A549 (cell line): ENCODE data around the gene EML2. TPM values are rescaled to one million over a fixed set of nuclear protein-coding genes. Genes with fewer than 3 reads are reported as not detected.

Experiments used
- ATAC-seq, 2 experiments: fragments of 200-7000 bp in 1 of 2; fragments of >200 bp in 1 of 2; cut with Nextera tagmentation in 1 of 2; cut with Tn5 transposase in 1 of 2; 3 replicates each; pipeline versions ENCODE4 v1.8.0 to v1.9.1; 2018 to 2020; ENCODE audit warnings: mild to moderate bottlenecking in 1 of 2, moderate library complexity in 1 of 2
- CTCF ChIA-PET: fragments of 300-600 bp; sonication (Branson Sonifier 250); formaldehyde crosslinking; extraction: SDS; loops from one replicate; lab custom pipeline; 2021; ENCODE audit warnings: antibody characterized with exemption, inconsistent platforms; lab: Yijun Ruan, JAX
- POLR2A ChIA-PET: fragments of 350-600 bp; formaldehyde crosslinking; extraction: SDS; loops from one replicate; lab custom pipeline; 2021; ENCODE audit warnings: antibody characterized with exemption, inconsistent platforms; lab: Yijun Ruan, JAX
- DNase-seq, 2 experiments: peaks; one replicate each; pipeline versions ENCODE4 v3.0.0 to v3.0.0-alpha.2; 2011 to 2016; ENCODE audit warnings: low read depth in 1 of 2, low spot score in 1 of 2
- FAIRE-seq: peaks from 2 replicates; lab custom pipeline; 2011; peaks lifted over from hg19 to GRCh38; lab: Jason Lieb, UNC
- H3K27ac ChIP-seq, 2 experiments: fragments of >200 bp; sonication (Bioruptor Twin); formaldehyde crosslinking; 3 replicates each; pipeline ENCODE4 v1.5.1; 2016 to 2017
- H3K4me1 ChIP-seq: fragments of >200 bp; sonication (Bioruptor Twin); formaldehyde crosslinking; 3 replicates; pipeline ENCODE4 v1.6.1; 2016
- H3K4me2 ChIP-seq: fragments of >200 bp; sonication (Bioruptor Twin); formaldehyde crosslinking; 3 replicates; pipeline ENCODE4 v1.6.1; 2016
- H3K4me3 ChIP-seq: fragments of >200 bp; sonication (Bioruptor Twin); formaldehyde crosslinking; 3 replicates; pipeline ENCODE4 v1.5.1; 2016
- H3K9me3 ChIP-seq: fragments of >200 bp; sonication (Bioruptor Twin); formaldehyde crosslinking; 3 replicates; pipeline ENCODE4 v1.6.1; 2016
- BCL3 ChIP-seq: fragments of >200 bp; sonication (Bioruptor Twin); formaldehyde crosslinking; IDR thresholded peaks from 3 replicates; pipeline ENCODE4 v1.6.1; 2016
- FOSL2 ChIP-seq, 2 experiments: fragments of 450-650 bp in 1 of 2; fragments of >200 bp in 1 of 2; sonication (Bioruptor Twin) in 1 of 2; formaldehyde crosslinking; IDR thresholded peaks; 2 replicates each; pipeline versions ENCODE4 v1.5.0 to v1.6.1; 2016 to 2020; ENCODE audit warnings: mild to moderate bottlenecking in 1 of 2, moderate library complexity in 1 of 2
- HEYL ChIP-seq: fragments of 250-450 bp; sonication (Bioruptor Pico); IDR thresholded peaks from 2 replicates; pipeline ENCODE4 v1.8.0; 2021; ENCODE audit warnings: mild to moderate bottlenecking, moderate library complexity
- HOXA7 ChIP-seq: fragments of 250-450 bp; sonication (Bioruptor Pico); IDR thresholded peaks from 2 replicates; pipeline ENCODE4 v1.5.0; 2020; ENCODE audit warnings: mild to moderate bottlenecking, moderate library complexity
- JUNB ChIP-seq: fragments of >200 bp; sonication (Bioruptor Twin); formaldehyde crosslinking; IDR thresholded peaks from 2 replicates; pipeline ENCODE4 v1.6.1; 2016
- MAX ChIP-seq: IDR thresholded peaks from 2 replicates; pipeline ENCODE4 v1.6.1; 2012
- MAZ ChIP-seq: fragments of 150-350 bp; IDR thresholded peaks from 2 replicates; pipeline ENCODE4 v1.6.1; 2014; ENCODE audit warnings: antibody characterized with exemption, low read depth, low read length, borderline replicate concordance
- RARB ChIP-seq: fragments of 250-450 bp; sonication (Bioruptor Pico); IDR thresholded peaks from 2 replicates; pipeline ENCODE4 v1.8.0; 2021; ENCODE audit warnings: mild to moderate bottlenecking, moderate library complexity
- REST ChIP-seq: fragments of 200-600 bp; sonication (generic); IDR thresholded peaks from 2 replicates; pipeline ENCODE4 v1.6.1; 2016; ENCODE audit warnings: antibody characterized with exemption, mild to moderate bottlenecking, moderate library complexity
- SMC3 ChIP-seq: fragments of >200 bp; sonication (Bioruptor Twin); formaldehyde crosslinking; IDR thresholded peaks from 3 replicates; pipeline ENCODE4 v1.6.1; 2018; ENCODE audit warnings: inconsistent platforms
- ZFP36 ChIP-seq: fragments of 450-650 bp; IDR thresholded peaks from 2 replicates; pipeline ENCODE4 v1.6.1; 2014; ENCODE audit warnings: borderline replicate concordance; ENCODE audit not compliant: partially characterized antibody
- ZSCAN20 ChIP-seq: fragments of 250-450 bp; sonication (Bioruptor Pico); IDR thresholded peaks from 2 replicates; pipeline ENCODE4 v1.8.0; 2022; ENCODE audit warnings: mild to moderate bottlenecking, moderate library complexity
- WGBS: methylation state at CpG from one replicate; pipeline ENCODE4 v1.1.6; 2017; ENCODE audit errors: missing lambda C conversion rate; 5-methylcytosine and 5-hydroxymethylcytosine counted together
- polyA plus RNA-seq, 4 experiments: library from polyadenylated mRNA; depleted of rRNA in 3 of 4; stranded (reverse); fragments of >200 nt; fragmentation: RNase III in 1 of 4; extraction: RNeasy Plus Mini Kit Qiagen cat#74134 plus additional on column Dnase treatment in 1 of 4; gene quantifications; 2 replicates in 3 of 4; 3 replicates in 1 of 4; pipeline ENCODE4 v1.2.3, GENCODE V29; 2011 to 2017

The EML2 gene
- polyA plus RNA-seq, 2 of the 4 experiments (the other 2 are of a cell fraction), result 22.7 to 25.9 TPM

- TF ChIP-seq REST (no peak), SMC3 (peak; percentile 83), MAX (peak; percentile 98)
Measured at GRCh38 chr19:45591004-45591637, 48.1 kb downstream of the EML2 start (continued).

DNA sequence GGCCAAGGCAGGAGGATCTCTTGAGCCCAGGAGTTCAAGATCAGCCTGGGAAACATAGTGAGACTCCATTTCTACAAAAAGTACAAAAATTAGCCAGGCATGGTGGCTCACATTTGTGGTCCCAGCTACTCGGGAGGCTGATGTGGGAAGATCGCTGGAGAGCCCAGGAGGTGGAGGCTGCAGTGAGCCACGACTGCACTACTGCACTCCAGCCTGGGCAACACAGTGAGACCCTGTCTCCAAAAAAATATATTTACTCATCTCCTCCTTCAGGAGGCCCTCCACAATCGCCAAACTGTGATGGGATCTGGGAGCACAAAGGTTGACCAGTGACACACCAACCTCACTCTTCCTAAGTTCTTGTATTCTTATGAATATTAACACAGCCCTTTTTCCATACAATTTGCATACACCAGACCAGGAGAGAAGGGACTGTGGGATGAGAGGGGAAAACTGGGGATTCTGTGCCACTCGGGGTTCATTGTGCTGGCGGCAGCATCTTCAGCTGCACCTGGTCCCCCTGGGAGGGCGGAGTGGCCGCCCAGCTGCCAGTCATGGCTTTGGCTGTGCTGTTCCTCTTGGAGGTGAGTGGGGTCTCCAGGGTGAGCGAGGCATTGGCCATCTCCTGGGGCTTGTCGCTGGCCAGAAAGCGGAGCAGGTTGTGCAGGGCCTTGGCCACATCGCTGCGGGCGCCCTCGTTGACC is 48.7 kb downstream of the EML2 start:
- Histone ChIP-seq H3K4me1 (peaks cover 5% of the 10 kb centered on the region), H3K9me3 (no peaks in the 10 kb centered on the region), H3K4me2 (no peak overlapping the region; the same call in 2 of the 3 replicates), H3K27ac (no peak overlapping the region), H3K4me3 (no peak overlapping the region)
- ChIA-PET POLR2A (interaction anchor here (1.4 kb wide), 1 partner anchor 52 kb away, joined by 3 read pairs; no protein-coding TSS in a partner anchor), CTCF (interaction anchor here (0.6 to 4.2 kb wide), 29 partner anchors 10 to 520 kb away, joined by 3 to 92 read pairs (median 5); partner anchors contain the start of genes EML2, MEIOSIN, QPCTL and SIX5)
- peak; percentile 19 to 40; a peak in 4 of 6 replicates for ATAC-seq
- no peak for FAIRE-seq
- no peak for DNase-seq
- 47% methylated on average over 15 of the region's 15 CpGs for WGBS
- no peak for TF ChIP-seq ZSCAN20 (CRISPR knock-in tag)
- no peak for TF ChIP-seq FOSL2 (IDR thresholded peaks at IDR 0.05)
- no peak for TF ChIP-seq FOSL2 (CRISPR knock-in tag; IDR thresholded peaks at IDR 0.05)
- no peak for TF ChIP-seq JUNB
- TF ChIP-seq RARB (CRISPR knock-in tag), result no peak
- TF ChIP-seq MAZ, result no peak

DNA sequence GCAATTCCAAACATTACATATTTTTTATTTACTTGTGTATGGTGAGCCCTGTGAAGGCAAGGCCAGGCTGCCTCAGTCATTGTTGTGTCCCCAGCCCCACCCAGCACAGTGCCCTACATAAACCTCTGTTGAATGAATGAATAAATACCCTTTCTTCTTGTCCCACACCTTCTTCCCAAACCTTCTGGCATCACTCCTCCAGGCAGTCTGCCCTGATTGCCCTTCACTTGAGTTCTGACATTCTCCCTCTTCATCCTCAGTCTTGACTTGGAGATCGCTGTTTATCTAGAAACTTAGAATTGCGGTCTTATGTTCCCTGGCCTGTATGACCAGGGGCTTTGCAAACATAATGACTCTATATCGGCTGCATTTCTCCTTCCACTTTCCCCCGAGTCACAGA is 49.4 kb downstream of the EML2 start:
- CTCF ChIA-PET, result interaction anchor here (0.9 to 10.5 kb wide), 9 partner anchors 13 to 92 kb away, joined by 3 to 92 read pairs (median 12); partner anchors contain the start of gene EML2
- DNase-seq, result no peak
- H3K27ac ChIP-seq, result no peak overlapping the region

DNA sequence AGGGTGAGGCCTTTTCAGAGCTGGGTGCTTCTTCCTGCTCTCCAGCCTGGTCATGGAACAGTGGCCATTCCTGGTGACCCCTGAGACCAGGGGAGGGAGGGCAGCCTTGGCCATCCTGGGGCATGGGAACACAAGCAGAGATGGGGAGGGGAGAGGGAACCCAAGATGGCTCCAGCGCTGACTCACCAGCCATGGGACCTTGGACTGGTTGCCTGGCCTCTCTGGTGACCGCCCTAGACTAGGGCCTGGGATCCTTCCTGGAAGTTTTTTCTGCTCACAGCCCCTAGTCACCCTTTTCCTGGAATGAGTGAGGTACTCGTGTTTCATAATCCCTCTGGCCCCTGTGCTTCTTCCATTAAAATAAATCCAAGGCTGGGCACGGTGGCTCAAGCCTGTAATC is 51.3 kb downstream of the EML2 start:
- POLR2A ChIA-PET, result no interaction called here
- H3K9me3 ChIP-seq, result no peaks in the 10 kb centered on the region
- ATAC-seq (no peak), FAIRE-seq (no peak)
- WGBS, result 67% methylated on average over 4 of the region's 4 CpGs
- TF ChIP-seq HOXA7 (no peak), HEYL (CRISPR knock-in tag) (no peak)
- TF ChIP-seq, all 56 proteins: peak for 0
- Histone ChIP-seq H3K4me2 (no peak overlapping the region), H3K4me1 (peaks cover 9% of the 10 kb centered on the region), H3K27ac (peak overlapping the region in 1 of 2 experiments; percentile 21; a peak in 2 of 6 replicates), H3K4me3 (no peak overlapping the region)
- DNase-seq, result peak in 1 of 2 experiments; percentile 56
- CTCF ChIA-PET, result interaction anchor here (0.6 to 10.5 kb wide), 6 partner anchors 10 to 89 kb away, joined by 3 to 91 read pairs (median 4); partner anchors contain the start of gene EML2

More for the DNA sequence above, 49.4 kb downstream of the EML2 start:
- TF ChIP-seq ZFP36, result peak; percentile 83
- TF ChIP-seq BCL3, result no peak
- ATAC-seq, result no peak
- H3K9me3 ChIP-seq, result no peaks in the 10 kb centered on the region
- H3K4me1 ChIP-seq, result peaks cover 9% of the 10 kb centered on the region
- H3K4me2 ChIP-seq, result no peak overlapping the region
- FAIRE-seq, result no peak
- 90% methylated on average over 4 of the region's 4 CpGs for WGBS
- no peak overlapping the region for H3K4me3 ChIP-seq
- POLR2A ChIA-PET, result no interaction called here
